GM23338 (cell line): Measurements from ENCODE around the gene VAX1. TPM values are rescaled to one million over a fixed set of nuclear protein-coding genes. Genes with fewer than 3 reads are reported as not detected.

Experiments
- ATAC-seq: fragments of 200-7000 bp; cut with Tn5 transposase; 3 replicates; pipeline ENCODE4 v1.9.1; 2020
- DNase-seq: peaks from one replicate; pipeline ENCODE4 v3.0.0-alpha.2; 2015; ENCODE audit warnings: low spot score
- H2AFZ ChIP-seq: fragments of 200-600 bp; sonication (generic); 2 replicates; pipeline ENCODE4 v1.8.0; 2016; ENCODE audit warnings: antibody characterized with exemption, mild to moderate bottlenecking, moderate library complexity
- H3F3A ChIP-seq: fragments of 200-600 bp; sonication (generic); replicated peaks from 2 replicates; pipeline ENCODE4 v1.8.0; 2017; ENCODE audit warnings: antibody characterized with exemption, mixed run types, low read depth
- H3K27ac ChIP-seq: fragments of 200-600 bp; sonication (generic); 2 replicates; pipeline ENCODE4 v1.6.1; 2016; ENCODE audit warnings: low read depth
- H3K27me3 ChIP-seq: fragments of 200-600 bp; sonication (generic); 2 replicates; pipeline ENCODE4 v1.8.0; 2016; ENCODE audit warnings: mild to moderate bottlenecking, mixed run types, moderate library complexity; ENCODE audit not compliant: insufficient read depth
- H3K36me3 ChIP-seq: fragments of 200-600 bp; sonication (generic); 2 replicates; pipeline ENCODE4 v1.8.0; 2016; ENCODE audit warnings: mild to moderate bottlenecking; ENCODE audit not compliant: insufficient read depth
- H3K4me1 ChIP-seq: fragments of 200-600 bp; sonication (generic); 2 replicates; pipeline ENCODE4 v1.8.0; 2016; ENCODE audit warnings: mild to moderate bottlenecking, moderate library complexity; ENCODE audit not compliant: insufficient read depth
- H3K4me2 ChIP-seq: fragments of 200-600 bp; sonication (generic); 2 replicates; pipeline ENCODE4 v1.7.1; 2017; ENCODE audit warnings: mixed run types
- H3K4me3 ChIP-seq: fragments of 200-600 bp; sonication (generic); 2 replicates; pipeline ENCODE4 v1.6.1; 2016; ENCODE audit warnings: mixed run types
- H3K79me2 ChIP-seq: fragments of 200-600 bp; sonication (generic); replicated peaks from 2 replicates; pipeline ENCODE4 v1.8.0; 2017; ENCODE audit warnings: mild to moderate bottlenecking; ENCODE audit not compliant: insufficient read depth
- H3K9me2 ChIP-seq: fragments of 200-600 bp; sonication (generic); 2 replicates; pipeline ENCODE4 v1.8.0; 2017; ENCODE audit not compliant: insufficient read depth
- H4K20me1 ChIP-seq: fragments of 200-600 bp; sonication (generic); replicated peaks from 2 replicates; pipeline ENCODE4 v1.8.0; 2017; ENCODE audit warnings: mild to moderate bottlenecking; ENCODE audit not compliant: insufficient read depth
- H3K27ac Mint-ChIP-seq: 2 replicates; pipeline ENCODE4 v1.8.0; 2020; ENCODE audit warnings: inconsistent platforms, mild to moderate bottlenecking, moderate library complexity, mixed read lengths
- H3K27me3 Mint-ChIP-seq: 3 replicates; pipeline ENCODE4 v1.8.0; 2022; ENCODE audit warnings: low read depth, mild to moderate bottlenecking, moderate library complexity, mixed read lengths, inconsistent platforms; ENCODE audit not compliant: insufficient read depth, poor library complexity
- H3K36me3 Mint-ChIP-seq: 3 replicates; pipeline ENCODE4 v1.8.0; 2021; ENCODE audit warnings: low read depth, mild to moderate bottlenecking, inconsistent platforms, moderate library complexity, mixed read lengths
- H3K4me1 Mint-ChIP-seq: 3 replicates; pipeline ENCODE4 v1.8.0; 2020; ENCODE audit warnings: mild to moderate bottlenecking, inconsistent platforms, mixed read lengths
- H3K4me3 Mint-ChIP-seq: 3 replicates; pipeline ENCODE4 v1.8.0; 2021; ENCODE audit warnings: moderate library complexity, mild to moderate bottlenecking, inconsistent platforms, mixed read lengths
- H3K9me3 Mint-ChIP-seq: 3 replicates; pipeline ENCODE4 v1.8.0; 2020; ENCODE audit warnings: moderate library complexity, mild to moderate bottlenecking, inconsistent platforms, mixed read lengths
- CTCF ChIP-seq, 2 experiments: fragments of 200-600 bp in 1 of 2; sonication (generic) in 1 of 2; conservative IDR thresholded peaks; 2 replicates each; pipeline versions ENCODE4 v1.5.1 to v1.6.1; 2016 to 2017; ENCODE audit warnings: antibody characterized with exemption in 2 of 2, low read depth in 2 of 2, mild to moderate bottlenecking in 2 of 2, moderate library complexity in 1 of 2
- ETS1 ChIP-seq: IDR thresholded peaks from 2 replicates; pipeline ENCODE4 v1.6.1; 2016; ENCODE audit warnings: antibody characterized with exemption
- EZH2 ChIP-seq: fragments of 200-600 bp; sonication (generic); IDR thresholded peaks from one replicate; pipeline ENCODE4 v1.8.0; 2017; ENCODE audit warnings: antibody characterized with exemption, mild to moderate bottlenecking, low read depth; ENCODE audit not compliant: unreplicated experiment
- EZH2phosphoT487 ChIP-seq: fragments of 200-600 bp; sonication (generic); IDR thresholded peaks from one replicate; pipeline ENCODE4 v1.8.1; 2018; ENCODE audit warnings: antibody characterized with exemption; ENCODE audit not compliant: unreplicated experiment
- JUNB ChIP-seq: IDR thresholded peaks from one replicate; pipeline ENCODE4 v1.6.1; 2016; ENCODE audit warnings: antibody characterized with exemption; ENCODE audit not compliant: unreplicated experiment
- NANOG ChIP-seq: IDR thresholded peaks from 2 replicates; pipeline ENCODE4 v1.6.1; 2016; ENCODE audit warnings: antibody characterized with exemption, borderline replicate concordance
- ZNF331 ChIP-seq: fragments of 250-450 bp; sonication (Bioruptor Pico); IDR thresholded peaks from 2 replicates; pipeline ENCODE4 v1.5.0; 2020; ENCODE audit warnings: low read depth, mild to moderate bottlenecking, moderate library complexity
- long read RNA-seq: library from polyadenylated mRNA; unstranded; transcript quantifications from one replicate; pipeline ENCODE4 v2.0.0, GENCODE V29; 2020; ENCODE audit not compliant: unreplicated experiment
- polyA plus RNA-seq: library from polyadenylated mRNA; unstranded; fragments of >200 nt; fragmentation: Nextera tagmentation; extraction: Ambion mirVana; gene quantifications from 2 replicates; pipeline ENCODE4 v1.2.1, GENCODE V29; 2016
- total RNA-seq: library from RNA; depleted of rRNA; stranded (reverse); fragments of >200 nt; shearing (Covaris generic); gene quantifications from 2 replicates; pipeline ENCODE4 v1.2.3, GENCODE V29; 2014; rRNA removed

Gene VAX1
- total RNA-seq (not detected in 2 replicates), polyA plus RNA-seq (not detected in 2 replicates)
- long read RNA-seq = 0 reads

- DNase-seq (peak; percentile 61), ATAC-seq (peak; percentile 0; the same call in 1 of the 3 replicates)
- no peaks in the 10 kb centered on the region for H3K79me2 ChIP-seq
- peak within 1 kb of the TSS; percentile 82 for H3K4me2 ChIP-seq
- no peaks in the 10 kb centered on the region for H3K36me3 ChIP-seq
- TF ChIP-seq EZH2 = peak; percentile 97
- no peak for TF ChIP-seq CTCF (conservative IDR thresholded peaks at IDR 0.05; ENCODE audit: low read depth in 2 of 2)
- TF ChIP-seq EZH2phosphoT487 = peak; percentile 84
- H3K4me3 Mint-ChIP-seq = peak within 1 kb of the TSS; percentile 66
- peaks cover 6% of the 10 kb centered on the region; the same call in 2 of the 3 replicates for H3K9me3 Mint-ChIP-seq
- H3F3A ChIP-seq = peaks cover 20% of the 10 kb centered on the region
- no peak within 1 kb of the TSS for H3K27ac ChIP-seq
- peak within 1 kb of the TSS; percentile 63 for H2AFZ ChIP-seq
- peaks cover 3% of the 10 kb centered on the region; the same call in 1 of the 3 replicates for H3K36me3 Mint-ChIP-seq
- H3K27me3 ChIP-seq = peaks cover 98% of the 10 kb centered on the region
- peaks cover 56% of the 10 kb centered on the region for H3K4me1 ChIP-seq
- peaks cover 92% of the 10 kb centered on the region for H3K27me3 Mint-ChIP-seq
- H4K20me1 ChIP-seq = peaks cover 12% of the 10 kb centered on the region
- peaks cover 37% of the 10 kb centered on the region for H3K4me1 Mint-ChIP-seq
- H3K4me3 ChIP-seq = peak within 1 kb of the TSS; percentile 56
- H3K27ac Mint-ChIP-seq = no peak within 1 kb of the TSS
- no peaks in the 10 kb centered on the region for H3K9me2 ChIP-seq
These were observed at the start of gene VAX1 for GRCh38 chr10:117137911-117138642. Gene VAX1, minus strand, starts transcription at chr10:117138270. Its CDS starts 214 bp downstream, at chr10:117138056.

GRCh38 chr10:117186832-117187615 is 49.0 kb upstream of the VAX1 start:
- TF ChIP-seq NANOG (no peak), ETS1 (peak; percentile 86), JUNB (no peak), EZH2phosphoT487 (no peak), ZNF331 (CRISPR knock-in tag) (no peak)

More at GRCh38 chr10:117186832-117187615, 49.0 kb upstream of the VAX1 start:
- Histone ChIP-seq H3K9me2 (no peaks in the 10 kb centered on the region), H4K20me1 (no peaks in the 10 kb centered on the region), H3K36me3 (no peaks in the 10 kb centered on the region), H3K27ac (no peak overlapping the region), H3K4me2 (no peak overlapping the region), H3F3A (no peaks in the 10 kb centered on the region), H3K27me3 (no peaks in the 10 kb centered on the region), H2AFZ (peak overlapping the region; percentile 52; the same call in 1 of the 2 replicates), H3K79me2 (no peaks in the 10 kb centered on the region), H3K4me1 (no peaks in the 10 kb centered on the region), H3K4me3 (no peak overlapping the region)
- Mint-ChIP-seq H3K36me3 (peaks cover 9% of the 10 kb centered on the region; the same call in 2 of the 3 replicates), H3K4me1 (peaks cover 3% of the 10 kb centered on the region; the same call in 1 of the 3 replicates), H3K9me3 (peaks cover 23% of the 10 kb centered on the region), H3K4me3 (no peak overlapping the region), H3K27me3 (peaks cover 1% of the 10 kb centered on the region), H3K27ac (no peak overlapping the region)
- ATAC-seq = no peak; the same call in 2 of the 3 replicates
- DNase-seq = peak; percentile 55
